Islet precursor cell (in vitro differentiated cells): Measurements from ENCODE around the gene RXRA.

Experiments
- DNase-seq: peaks from one replicate; pipeline ENCODE4 v3.0.0-alpha.2; 2018

The RXRA gene

DNA sequence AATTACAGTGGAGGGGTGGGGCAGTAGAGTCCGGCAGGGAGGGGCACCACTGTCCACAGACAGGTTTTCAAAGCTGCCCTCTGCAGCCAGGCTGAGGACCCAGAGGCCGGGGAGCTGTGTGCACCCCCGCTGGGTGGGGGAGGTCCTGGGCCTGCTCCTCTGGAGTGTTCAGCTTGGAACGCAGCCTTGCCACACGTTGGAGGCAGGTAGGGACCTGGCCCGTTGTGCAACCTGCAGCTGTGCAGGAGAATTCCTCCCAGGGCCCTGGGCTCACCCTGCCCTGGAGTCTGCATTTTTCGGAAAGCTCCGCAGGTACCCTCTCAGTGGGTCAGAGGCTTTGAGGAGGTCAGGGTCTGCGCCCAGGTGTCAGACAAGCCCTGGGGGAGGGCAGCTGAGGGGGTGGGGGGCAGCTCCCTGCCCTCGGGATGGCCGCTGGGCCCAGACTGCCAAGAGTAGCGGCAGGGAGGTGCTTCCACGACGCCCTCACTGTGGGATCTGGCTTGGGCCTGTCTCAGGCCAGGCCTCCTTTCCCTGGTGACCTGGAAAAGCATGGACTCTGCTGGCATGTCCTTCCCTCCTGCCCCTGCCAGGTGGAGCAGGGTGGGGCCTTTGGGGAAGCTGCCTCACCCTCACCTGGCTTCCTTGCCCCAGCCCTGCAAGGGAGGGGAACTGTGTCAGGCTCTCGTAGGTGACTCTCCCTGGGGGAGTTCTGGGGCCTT, 29.5 kb downstream of the RXRA start:
- no peak for DNase-seq

DNA sequence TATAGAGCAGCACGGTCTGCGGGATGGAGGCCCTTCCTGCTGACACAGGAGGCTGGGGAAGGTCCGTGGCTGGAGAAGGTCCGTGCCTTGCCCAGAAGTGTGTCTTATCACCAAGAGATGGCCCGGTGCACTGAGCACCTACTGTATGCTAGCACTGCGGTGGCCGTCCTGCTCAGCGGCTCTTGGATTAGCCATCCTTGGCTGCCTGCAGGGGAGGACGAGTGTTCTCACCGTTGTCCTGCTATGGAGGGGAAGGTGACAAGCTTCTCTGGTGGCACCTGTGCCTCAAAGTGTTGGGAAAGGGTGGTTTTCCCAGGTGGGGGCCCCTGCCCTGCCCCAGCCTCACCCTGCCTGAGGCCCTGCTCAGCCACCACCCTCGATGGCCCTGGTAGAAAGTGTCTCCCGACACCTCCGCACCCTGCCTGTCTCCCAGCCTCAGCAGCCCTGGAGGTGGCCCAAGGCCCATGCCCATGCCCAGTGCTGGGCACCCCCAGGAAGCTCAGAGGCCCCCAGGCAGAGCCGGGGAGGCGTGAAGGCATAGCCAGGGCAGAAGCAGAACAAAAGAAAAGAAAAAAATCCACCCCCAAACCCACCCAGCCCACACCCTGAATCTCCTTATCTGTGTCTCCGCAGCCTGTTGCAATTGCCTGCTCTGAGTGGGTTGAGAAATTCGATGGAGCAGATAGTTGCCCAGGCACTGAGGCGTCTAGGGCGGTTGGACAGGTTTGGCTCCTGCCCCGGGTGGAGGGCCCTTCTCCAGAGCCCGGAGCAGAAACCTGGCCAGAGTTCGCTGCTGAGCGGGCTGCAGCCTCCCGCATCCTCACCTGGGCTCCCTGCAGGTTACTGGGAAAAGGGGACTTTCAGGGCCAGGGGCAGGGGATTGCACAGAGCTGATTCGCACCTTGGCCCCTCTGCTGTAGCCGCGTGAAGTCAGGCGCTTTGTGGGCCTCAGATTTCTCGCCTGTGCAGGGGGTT, 30.5 kb downstream of the RXRA start:
- DNase-seq = peak; percentile 89

- no peak for DNase-seq
Observed at GRCh38 chr9:134357631-134358025, 31.4 kb downstream of the RXRA start.

DNA sequence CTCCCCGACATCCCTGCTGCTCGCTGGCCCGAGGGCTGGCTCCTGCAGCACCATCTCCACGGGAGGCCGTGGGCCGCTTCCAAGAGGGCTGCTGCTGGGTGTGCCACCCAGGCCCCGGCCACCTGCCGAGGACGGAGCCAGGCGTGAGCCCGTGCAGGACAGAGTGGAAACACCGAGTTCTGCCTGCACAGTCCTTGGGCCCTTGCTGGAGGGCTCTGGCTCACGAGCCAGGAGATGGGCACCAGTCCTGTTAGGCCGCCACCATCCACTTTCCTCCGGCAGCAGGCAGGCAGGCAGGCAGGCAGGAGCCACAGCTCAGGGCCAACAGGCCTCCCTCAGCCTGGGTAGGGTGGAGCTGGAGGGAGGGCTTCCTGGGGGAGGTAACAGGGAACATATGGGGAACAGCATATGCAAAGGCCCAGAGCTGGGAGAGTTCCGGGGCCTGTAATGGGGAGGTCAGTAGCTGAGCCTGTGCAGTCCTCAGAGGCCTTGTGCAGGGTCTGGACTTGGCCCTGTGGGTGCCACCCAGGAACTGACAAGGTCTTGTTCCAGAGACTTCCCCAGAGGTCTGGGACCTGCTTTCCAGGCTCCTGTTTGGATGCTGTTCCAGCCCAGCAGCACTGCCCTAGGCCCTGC, 31.9 kb downstream of the RXRA start:
- no peak for DNase-seq

- DNase-seq = no peak
Observed at GRCh38 chr9:134358662-134359319, 32.5 kb downstream of the RXRA start.

DNA sequence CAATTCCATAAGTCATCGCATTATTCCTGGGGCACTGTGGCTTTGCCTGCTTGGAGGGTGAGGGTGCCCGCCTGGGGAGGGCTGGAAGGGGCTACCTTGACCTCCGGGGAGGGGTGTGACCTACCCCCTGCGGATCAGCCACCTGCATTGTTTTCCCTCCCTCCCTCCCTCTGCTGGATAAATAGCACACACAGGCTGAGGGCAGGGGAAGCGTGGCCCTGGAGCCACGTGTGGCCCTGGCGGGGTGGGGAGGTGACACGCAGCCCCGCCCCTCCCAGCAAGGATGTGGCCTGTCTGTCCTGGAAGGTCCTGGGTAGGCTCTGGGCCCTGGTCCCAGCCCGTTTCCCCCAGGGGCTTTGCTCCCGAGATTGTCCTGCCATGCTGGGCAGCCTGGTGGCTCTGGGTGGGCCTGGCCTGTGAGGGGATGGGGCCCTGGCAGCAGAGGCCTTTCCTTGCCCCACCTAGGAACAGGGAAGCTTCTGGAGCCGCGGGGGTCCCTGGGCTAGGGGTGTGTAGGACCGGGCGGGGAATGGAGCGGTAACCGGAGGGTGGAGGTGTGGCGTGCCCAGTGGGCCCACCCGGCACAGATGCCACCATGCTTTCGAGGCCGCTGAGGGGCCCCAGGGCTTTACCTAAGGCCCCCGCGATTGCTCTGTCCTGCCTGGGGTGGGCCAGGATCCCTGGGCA, 33.4 kb downstream of the RXRA start:
- no peak for DNase-seq

GRCh38 chr9:134360180-134360759, 34.0 kb downstream of the RXRA start:
- DNase-seq = no peak

DNA sequence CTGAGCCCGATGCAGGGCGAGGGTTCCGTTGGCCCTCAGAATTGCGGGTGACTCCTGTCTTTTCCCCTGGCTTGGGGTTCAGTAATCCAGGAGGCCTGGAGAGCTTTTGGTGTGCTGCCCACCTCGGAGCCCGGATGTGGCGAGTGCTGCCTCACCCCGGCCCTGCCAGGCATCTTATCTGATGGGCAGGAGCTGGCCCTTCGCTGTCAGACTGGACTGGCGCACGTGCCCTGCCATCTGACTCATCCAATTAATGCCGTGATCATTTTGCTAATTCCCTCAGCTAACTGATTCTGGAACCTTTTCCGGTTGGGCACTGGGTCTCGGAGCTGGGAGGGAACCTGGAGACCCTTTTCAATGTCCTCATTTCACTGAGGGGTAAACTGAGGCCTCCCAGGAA, 34.6 kb downstream of the RXRA start:
- no peak for DNase-seq

GRCh38 chr9:134361426-134361825, 35.2 kb downstream of the RXRA start:
- DNase-seq = no peak

GRCh38 chr9:134361843-134362414, 35.7 kb downstream of the RXRA start:
- DNase-seq = no peak

- DNase-seq = no peak
Observed at GRCh38 chr9:134363450-134363849, 37.2 kb downstream of the RXRA start.

DNA sequence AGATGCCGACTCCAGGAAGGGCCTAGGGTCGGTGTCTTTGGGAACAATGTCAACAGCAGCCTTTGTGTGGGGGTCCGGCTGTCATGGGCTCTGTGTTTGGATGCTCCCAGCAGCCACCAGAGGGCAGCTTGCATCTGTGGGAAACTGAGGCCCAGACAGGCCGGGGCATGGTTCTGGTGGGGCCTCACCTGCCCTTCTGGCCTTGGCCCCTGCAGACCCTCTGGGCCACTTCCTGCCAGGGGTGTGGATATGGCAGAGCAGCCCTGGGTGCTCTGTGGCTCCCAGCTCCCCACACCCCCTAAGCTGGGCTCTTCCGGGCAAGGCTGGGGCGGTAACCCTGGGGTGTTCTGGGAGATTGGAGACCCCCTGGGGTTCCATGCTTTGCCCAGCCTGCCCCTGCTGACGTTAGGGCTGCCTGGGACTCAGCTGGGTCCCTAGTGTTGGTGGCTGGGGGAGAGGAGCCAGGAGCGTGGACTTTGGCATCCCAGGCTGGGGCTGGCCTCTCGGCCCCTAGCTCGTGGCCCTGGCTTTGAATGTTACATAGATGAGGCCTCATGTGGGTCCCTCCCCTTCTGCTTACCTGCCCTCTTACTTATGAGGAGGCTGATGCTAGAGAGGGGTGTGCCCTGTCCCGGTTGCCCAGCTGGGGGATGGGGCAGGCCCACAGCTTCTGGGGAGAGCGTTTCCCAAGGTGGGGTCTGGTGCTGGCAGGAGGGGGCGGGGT, 38.3 kb downstream of the RXRA start:
- no peak for DNase-seq

GRCh38 chr9:134365115-134365596, 38.9 kb downstream of the RXRA start:
- DNase-seq = no peak

GRCh38 chr9:134365791-134366222, 39.6 kb downstream of the RXRA start:
- no peak for DNase-seq

DNA sequence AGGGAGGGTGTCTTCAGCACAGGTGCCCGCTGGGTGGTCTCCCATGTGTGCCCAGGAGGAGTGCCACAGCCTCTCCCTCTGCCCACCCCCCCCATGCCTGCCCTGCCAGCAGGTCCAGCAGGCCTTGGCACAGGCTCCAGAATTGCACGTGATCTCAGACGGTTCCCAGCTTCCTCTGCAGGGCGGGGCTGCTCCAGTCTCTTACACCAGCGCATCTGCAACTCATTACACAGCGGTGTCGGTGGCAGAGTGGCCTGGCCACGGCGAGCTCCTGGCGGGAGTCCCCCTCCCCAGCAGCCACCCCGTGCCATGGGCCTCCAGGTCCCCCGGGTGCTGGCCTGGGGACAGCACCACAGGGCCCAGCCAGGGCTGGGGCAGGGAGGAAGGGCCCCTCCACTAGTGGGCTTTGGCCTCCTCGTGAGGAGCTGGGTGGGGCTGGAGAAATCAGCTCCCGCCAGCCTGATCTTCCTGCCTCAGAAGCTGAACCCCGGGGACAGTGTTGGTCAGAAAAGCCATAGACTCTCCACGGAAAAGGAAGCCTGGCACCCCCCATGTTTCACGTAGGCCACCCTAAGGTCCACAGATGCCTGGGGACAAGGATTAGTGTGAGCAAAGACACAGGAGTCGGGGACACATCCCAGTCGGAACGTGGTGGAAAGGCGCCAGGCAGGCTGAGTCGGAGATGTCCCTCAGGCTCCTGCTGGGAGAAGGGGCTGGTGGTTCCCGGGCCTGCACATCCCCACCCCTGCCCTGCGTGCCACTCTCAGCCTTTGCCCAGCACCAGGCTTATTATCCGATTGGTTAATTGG, 40.2 kb downstream of the RXRA start:
- DNase-seq = no peak

- DNase-seq = no peak
Observed at GRCh38 chr9:134367061-134367460, 40.8 kb downstream of the RXRA start.

- peak; percentile 88 for DNase-seq
Observed at GRCh38 chr9:134367791-134368490, 41.7 kb downstream of the RXRA start.

DNA sequence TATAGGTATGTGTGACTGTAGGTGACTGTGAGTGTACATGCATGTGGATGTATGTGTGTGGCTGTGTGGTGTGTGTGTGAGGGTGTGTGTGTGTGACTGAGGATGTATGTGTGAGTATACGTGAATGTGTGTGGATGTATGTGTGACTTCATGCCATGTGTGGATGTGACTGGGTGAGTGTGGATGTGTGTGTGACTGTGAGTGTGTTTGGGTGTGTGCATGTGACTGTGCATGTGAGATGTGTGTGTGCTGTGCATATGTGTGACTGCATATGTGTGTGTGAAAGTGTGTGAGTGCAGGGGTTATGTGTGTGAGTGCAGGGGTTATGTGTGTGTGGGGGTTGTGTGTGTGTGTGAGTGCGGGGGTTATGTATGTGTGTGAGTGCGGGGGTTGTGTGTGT, 42.3 kb downstream of the RXRA start:
- DNase-seq = no peak
